GM19025 (cell line): ENCODE data around the gene KRT2.

ENCODE experiments used
- ATAC-seq: cut with Tn5 transposase; IDR thresholded peaks from one replicate; pipeline ENCODE4 v1.9.1; 2021; ENCODE audit warnings: mild to moderate bottlenecking, low read depth, moderate library complexity; ENCODE audit not compliant: unreplicated experiment

The KRT2 gene

GRCh38 chr12:52603314-52603713 lies 48.7 kb downstream of the KRT2 start:
- no peak for ATAC-seq

DNA sequence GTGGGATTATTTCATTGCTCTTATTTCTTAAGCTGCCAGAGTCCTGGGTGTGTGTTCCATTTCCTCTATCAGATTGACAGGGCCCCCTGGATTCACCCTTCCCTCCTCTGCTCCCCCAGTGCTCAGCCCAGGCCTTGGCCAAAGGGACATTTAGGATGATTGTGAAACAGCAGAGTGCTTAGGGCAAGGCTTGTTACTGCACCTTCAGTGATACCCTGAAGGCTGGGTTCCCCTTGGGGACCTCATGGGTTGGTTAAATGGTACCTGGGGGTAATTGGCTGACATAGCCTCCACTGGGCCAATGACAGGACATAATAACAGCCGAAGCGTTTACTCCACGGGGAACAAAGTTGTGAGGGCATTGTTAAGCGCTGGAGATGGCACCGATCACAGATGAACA lies 49.5 kb downstream of the KRT2 start:
- no peak for ATAC-seq

- ATAC-seq, result no peak
These were observed 50.3 kb downstream of the KRT2 start for GRCh38 chr12:52601671-52602070.

- no peak for ATAC-seq
These were observed 51.0 kb downstream of the KRT2 start, which contains the start of gene KRT72 for GRCh38 chr12:52600941-52601481. Gene KRT72, minus strand, starts transcription at chr12:52601463. Its CDS starts 11 bp downstream, at chr12:52601452.

GRCh38 chr12:52600475-52600874 lies 51.5 kb downstream of the KRT2 start:
- no peak for ATAC-seq

- no peak for ATAC-seq
These were observed 51.9 kb downstream of the KRT2 start for GRCh38 chr12:52600071-52600470.

DNA sequence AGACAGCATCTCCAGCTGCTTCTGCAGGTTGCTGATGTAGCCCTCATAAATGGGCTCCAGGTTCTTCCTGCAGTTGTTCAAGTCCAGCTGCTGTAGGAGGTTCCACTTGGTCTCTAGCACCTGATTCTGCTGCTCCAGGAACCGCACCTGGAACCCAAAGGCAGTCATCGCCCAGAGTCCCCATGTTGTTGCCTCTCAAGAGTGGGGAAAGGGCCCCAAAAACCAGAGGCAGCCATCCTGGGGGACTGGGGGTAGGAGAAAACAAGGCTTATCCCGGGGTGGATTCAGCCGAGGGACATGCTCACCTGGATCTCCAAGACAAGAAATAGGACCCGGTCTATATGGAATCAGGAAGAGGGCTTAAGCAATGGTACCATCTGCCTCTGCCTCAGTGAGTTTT lies 53.0 kb downstream of the KRT2 start:
- ATAC-seq, result no peak
